ENCODE data around the gene DENND2C.

DENND2C gene

DNA sequence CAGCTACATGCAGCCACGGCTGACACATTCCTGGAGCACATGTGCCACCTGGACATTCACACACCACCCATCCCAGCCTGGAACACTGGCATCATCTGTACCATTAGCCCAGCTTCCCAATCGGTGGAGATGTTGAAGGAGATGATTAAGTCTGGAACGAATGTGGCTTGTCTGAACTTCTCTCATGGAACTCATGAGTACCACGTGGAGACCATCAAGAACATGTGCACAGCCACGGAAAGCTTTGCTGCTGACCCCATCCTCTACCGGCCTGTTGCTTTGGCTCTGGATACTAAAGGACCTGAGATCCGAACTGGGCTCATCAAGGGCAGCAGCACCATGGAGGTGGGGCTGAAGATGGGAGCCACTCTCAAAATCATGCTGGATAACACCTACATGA is 133.8 kb downstream of the DENND2C start:
- no peak for DNase-seq

DNA sequence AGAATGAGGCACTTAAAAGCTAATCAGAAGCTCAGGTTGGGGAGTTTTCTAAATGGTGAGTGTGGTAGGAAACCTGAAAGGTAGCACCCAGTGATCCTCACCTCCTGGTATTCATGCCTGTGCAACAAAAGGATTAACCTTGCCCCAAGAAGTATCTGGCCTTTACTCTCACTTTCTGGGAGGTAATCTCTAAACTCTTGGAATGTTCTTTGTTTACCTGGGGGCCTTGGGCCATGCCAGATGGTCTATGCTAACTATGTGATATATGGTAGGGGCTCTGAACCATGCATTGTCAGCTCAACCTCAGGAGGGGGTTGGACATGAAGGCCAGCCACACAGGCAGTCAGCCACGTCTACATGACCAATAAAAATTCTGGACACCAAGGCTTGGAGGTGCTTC is 134.4 kb downstream of the DENND2C start:
- DNase-seq: no peak
